Pons (tissue), 1 donor: Measurements from ENCODE around the gene CGGBP1.
"Not testable (repeated sequence)": the region's sequence is repeated elsewhere in the genome, so short reads cannot be mapped to it uniquely, and the experiment has no call there.

Source experiments
- DNase-seq: peaks from one replicate; pipeline ENCODE4 v3.0.0-alpha.2; 2016; ENCODE audit warnings: low spot score

CGGBP1 gene

GRCh38 chr3:88034491-88035275, 24.1 kb downstream of the CGGBP1 start:
- no peak for DNase-seq

DNA sequence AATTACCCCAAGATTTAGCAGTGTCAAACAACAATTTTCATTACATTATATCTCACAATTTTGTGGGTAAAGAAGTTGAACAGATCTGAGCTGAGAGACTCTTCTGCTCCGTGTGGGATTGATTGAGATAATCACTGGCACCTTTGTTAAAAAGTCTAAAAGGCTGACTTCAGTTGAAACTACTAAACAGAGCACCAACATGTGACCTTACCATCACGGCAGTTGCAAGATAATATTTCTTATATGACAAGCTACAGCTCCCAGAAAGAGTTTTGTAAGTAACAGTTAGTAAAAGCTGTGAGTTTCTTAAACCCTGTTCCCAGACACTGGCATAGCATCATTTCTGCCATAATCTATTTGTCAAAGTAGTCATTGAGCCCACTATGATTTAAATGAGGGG, 25.0 kb downstream of the CGGBP1 start:
- DNase-seq: no peak

- no peak for DNase-seq
These were observed 25.7 kb downstream of the CGGBP1 start for GRCh38 chr3:88033079-88033478.

DNA sequence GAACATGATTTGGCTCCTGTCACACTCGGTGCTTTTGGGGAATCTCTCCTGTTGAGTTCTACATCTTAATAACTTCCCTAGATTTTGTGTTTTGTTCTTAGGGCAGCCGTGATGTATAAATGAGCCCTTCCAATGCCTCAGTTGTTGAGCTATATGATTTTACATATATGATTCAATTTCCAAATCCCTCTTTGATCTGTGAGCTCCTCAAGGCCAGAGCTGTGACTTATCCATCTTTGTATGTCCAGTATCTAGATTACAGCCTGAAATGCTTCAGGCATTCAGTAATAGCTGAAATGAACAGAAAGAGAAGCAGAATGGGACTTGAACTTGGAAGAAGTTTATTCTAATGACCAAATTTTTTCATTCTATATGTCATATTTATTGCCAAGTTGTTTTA, 26.6 kb downstream of the CGGBP1 start:
- DNase-seq: no peak

DNA sequence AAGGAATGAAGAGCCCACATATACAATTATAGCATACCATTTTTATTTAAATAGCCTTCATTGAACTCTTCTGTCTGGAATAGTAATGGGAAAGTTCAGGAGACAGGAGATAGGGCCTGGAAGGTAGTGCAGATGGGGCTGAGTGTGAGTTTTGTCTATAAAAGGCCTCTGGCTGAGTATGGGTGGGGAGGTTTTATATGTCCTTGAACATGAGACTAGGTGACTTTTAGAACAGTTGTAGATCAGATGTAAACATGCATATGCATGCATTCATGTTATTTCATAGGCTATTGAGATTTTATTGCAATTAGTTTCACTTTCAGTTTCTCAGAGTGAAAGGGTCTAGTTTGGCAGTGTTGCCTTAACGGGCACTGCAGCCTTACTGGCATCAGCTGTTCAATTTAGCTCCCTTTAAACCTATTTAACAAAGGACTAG, 27.1 kb downstream of the CGGBP1 start:
- DNase-seq: peak; percentile 66

DNA sequence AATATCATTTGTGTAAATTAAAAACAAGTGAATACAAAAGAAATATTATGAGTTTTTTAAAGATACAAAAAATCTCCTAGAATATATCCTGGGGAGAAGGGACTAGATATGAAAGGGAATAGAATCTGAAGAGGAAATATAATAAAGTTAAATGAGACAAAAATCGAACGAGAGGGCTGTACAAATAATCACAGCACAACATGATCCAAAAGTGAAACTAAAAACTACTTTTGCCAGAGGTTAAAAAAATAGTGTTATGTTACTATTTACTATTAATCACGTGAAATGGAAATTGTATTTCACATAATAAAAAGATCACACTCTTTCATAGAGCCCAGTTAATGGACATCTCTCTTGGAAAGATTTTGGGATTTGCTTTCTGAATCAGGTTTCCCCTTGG, 28.6 kb downstream of the CGGBP1 start:
- DNase-seq: no peak

DNA sequence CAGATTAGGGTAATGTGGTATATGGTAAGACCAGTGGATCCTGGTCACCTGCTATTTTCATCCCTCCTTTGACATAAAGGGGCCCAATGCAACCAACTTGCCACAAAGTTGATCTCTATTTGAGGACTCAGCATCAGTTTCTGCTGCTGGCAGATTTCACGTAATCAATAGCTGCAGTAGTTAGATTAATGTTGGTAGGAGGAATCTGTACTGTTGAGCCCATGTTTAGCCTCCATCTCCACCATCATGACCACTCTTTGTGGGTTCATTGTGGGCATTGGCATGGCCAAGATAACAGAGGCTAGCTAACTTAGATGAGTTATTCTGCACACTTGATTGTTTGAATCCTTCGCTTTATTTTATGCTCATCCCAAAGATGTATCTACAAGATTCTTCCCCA, 29.9 kb downstream of the CGGBP1 start:
- DNase-seq: no peak

DNA sequence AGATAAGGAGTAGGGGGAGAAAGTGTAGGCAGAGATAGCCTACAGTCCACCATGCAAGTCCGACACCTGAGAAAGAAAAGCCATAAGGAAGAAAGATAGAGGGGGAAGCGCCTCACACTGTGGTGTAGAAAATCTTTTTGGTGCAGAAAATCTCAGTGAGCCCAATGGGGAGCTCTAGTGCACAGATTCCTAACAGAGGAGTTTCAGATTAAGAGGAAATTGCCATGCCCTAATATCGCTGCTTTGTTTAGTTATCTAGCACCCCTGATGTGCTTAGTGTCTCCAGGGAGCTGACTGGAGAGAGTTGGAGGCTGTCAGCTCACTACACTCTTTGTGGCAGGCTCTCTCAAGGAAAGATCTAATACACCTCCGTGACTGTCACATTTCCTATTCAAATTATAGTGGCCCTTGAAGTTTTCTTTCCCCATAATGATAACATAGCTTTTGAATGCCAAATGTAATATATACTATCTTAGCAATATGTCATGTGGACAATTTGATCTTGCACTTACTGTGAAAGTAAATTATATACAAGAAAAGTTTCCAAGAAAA, 33.7 kb downstream of the CGGBP1 start:
- DNase-seq: no peak

GRCh38 chr3:88019024-88019423, 39.8 kb downstream of the CGGBP1 start:
- DNase-seq: no peak

GRCh38 chr3:88015656-88016055, 43.1 kb downstream of the CGGBP1 start:
- DNase-seq: not testable (repeated sequence)

- no peak for DNase-seq
These were observed 45.2 kb downstream of the CGGBP1 start for GRCh38 chr3:88013592-88013991.

DNA sequence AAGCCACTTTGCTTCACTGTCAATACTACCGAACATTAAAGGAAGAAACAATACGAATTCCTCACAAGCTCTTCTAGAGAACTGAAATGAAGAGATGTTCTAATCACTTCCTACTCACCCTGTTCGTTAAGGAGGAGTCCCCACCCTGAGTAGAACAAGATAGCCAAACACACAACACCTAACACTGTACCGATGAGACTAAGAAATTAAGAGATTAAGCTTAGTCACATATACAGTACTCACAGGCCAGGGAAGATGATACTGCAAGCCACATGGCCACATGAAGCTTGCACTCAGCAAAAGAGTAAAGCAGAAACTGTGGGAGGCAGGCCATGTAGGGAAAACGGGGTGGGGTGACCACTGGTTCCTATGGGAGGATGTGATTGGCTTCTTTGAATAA, 48.0 kb downstream of the CGGBP1 start:
- no peak for DNase-seq

DNA sequence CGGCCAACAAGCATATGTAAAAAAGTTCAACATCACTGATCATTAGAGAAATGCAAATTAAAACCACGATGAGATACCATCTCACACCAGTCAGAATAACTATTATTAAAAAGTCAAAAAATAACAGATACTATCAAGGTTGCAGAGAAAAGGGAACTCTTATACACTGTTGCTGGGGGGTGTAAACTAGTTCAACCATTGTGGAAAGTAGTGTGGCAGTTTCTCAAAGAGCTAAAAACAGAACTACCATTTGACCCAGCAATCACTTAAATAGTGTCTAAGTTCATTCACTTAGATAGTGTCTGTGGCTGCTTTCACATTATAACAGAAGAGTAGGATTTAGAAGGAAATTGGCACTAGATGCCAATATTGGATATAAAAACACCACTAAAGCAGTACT, 49.7 kb downstream of the CGGBP1 start:
- no peak for DNase-seq

GRCh38 chr3:88005066-88005465, 53.7 kb downstream of the CGGBP1 start:
- peak; percentile 44 for DNase-seq

DNA sequence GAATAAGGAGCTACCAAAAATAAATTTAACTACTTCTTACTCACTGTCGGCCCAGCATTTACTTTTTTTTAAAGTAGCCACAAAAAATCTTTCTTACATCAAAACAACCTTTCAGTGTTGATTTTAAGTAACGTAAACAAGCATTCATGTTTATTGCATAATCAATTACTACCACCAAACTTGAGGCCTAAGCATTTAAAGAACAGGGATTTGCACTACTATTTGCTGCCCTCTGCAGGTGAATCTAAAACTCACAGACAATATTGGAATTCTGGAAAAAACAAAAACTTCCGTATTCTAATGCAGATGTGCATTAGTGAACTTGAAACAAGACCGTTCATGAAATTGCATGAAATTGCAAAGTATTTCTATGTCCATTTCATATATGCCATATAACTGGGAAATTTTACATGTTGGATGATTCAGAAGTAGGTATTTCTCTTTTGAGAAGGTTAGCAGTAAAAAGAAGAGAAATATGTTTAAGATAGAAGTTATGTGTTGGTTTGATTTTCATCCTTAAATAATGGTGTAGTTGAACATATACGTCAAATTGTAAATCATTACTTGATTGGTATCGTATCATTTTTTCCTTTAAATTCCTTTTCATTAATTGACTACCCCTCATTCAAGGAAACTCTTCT, 55.6 kb downstream of the CGGBP1 start:
- peak; percentile 67 for DNase-seq

DNA sequence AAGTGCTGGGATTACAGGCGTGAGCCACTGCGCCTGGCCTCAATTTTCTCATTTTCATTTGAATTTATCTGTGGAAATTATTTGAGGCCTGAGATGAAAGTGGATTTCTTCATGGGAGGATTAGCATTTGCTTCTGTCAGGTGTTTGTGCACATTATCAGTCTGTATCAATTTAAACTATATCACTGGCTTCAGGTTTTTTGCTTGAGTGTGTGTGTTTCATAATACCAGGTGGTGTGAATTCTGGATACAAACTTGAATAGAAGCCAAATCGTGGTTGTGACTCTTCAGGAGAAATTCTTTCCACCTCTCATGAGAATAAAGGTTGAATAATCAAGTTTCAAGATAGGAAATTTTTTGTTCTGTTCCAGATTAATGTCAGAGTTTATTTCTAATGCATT, 56.4 kb downstream of the CGGBP1 start:
- no peak for DNase-seq
